Neural cell (in vitro differentiated cells): ENCODE data around the gene WFDC1. TPM values are rescaled to one million over a fixed set of nuclear protein-coding genes. Genes with fewer than 3 reads are reported as not detected.

Experiments
- H2AFZ ChIP-seq: fragments of 200-600, 300-800 bp; sonication (generic), shearing (Covaris generic); 2 replicates; pipeline ENCODE4 v1.6.0; 2014; ENCODE audit warnings: low read depth, mild to moderate bottlenecking, antibody characterized with exemption, low read length, moderate library complexity
- H3F3A ChIP-seq: fragments of 200-600 bp; shearing (Covaris generic); 2 replicates; pipeline ENCODE4 v1.6.1; 2016; ENCODE audit warnings: mild to moderate bottlenecking, moderate library complexity, mixed read lengths, antibody characterized with exemption, low read length; ENCODE audit not compliant: insufficient read depth, poor library complexity, severe bottlenecking
- H3K27ac ChIP-seq: fragments of 200-600, 300-800 bp; sonication (generic), shearing (Covaris generic); 2 replicates; pipeline ENCODE4 v1.5.1; 2014; ENCODE audit warnings: mild to moderate bottlenecking, low read length, moderate library complexity
- H3K27me3 ChIP-seq: fragments of 300-800, 200-600 bp; sonication (generic), shearing (Covaris generic); 2 replicates; pipeline ENCODE4 v1.6.0; 2014; ENCODE audit warnings: mild to moderate bottlenecking, low read depth, low read length, moderate library complexity; ENCODE audit not compliant: insufficient read depth
- H3K36me3 ChIP-seq: fragments of 300-800, 200-600 bp; sonication (generic), shearing (Covaris generic); 2 replicates; pipeline ENCODE4 v1.5.1; 2014; ENCODE audit warnings: mild to moderate bottlenecking, antibody characterized with exemption, low read length, moderate library complexity; ENCODE audit not compliant: insufficient read depth
- H3K4me2 ChIP-seq: fragments of 300-800, 200-600 bp; sonication (generic), shearing (Covaris generic); 2 replicates; pipeline ENCODE4 v1.6.0; 2014; ENCODE audit warnings: mild to moderate bottlenecking, low read length
- H3K4me3 ChIP-seq: fragments of 300-800, 200-600 bp; sonication (generic), shearing (Covaris generic); 2 replicates; pipeline ENCODE4 v1.5.1; 2014; ENCODE audit warnings: mild to moderate bottlenecking, low read length, moderate library complexity
- H3K79me2 ChIP-seq: fragments of 200-600 bp; shearing (Covaris generic); replicated peaks from 2 replicates; pipeline ENCODE4 v1.6.0; 2014; ENCODE audit warnings: mild to moderate bottlenecking, low read length, moderate library complexity; ENCODE audit not compliant: insufficient read depth
- H3K9ac ChIP-seq: fragments of 300-800, 200-600 bp; sonication (generic), shearing (Covaris generic); 2 replicates; pipeline ENCODE4 v1.6.1; 2016; ENCODE audit warnings: mild to moderate bottlenecking, low read length, mixed read lengths
- H3K9me2 ChIP-seq: fragments of 200-600 bp; shearing (Covaris generic); 2 replicates; pipeline ENCODE4 v1.6.1; 2016; ENCODE audit warnings: mild to moderate bottlenecking, low read length, mixed read lengths; ENCODE audit not compliant: insufficient read depth
- H3K9me3 ChIP-seq: fragments of 200-600, 300-800 bp; sonication (generic), shearing (Covaris generic); 2 replicates; pipeline ENCODE4 v1.6.1; 2016; ENCODE audit warnings: mild to moderate bottlenecking, mixed run types, low read length, moderate library complexity, mixed read lengths
- H4K20me1 ChIP-seq: fragments of 200-600 bp; shearing (Covaris generic); 2 replicates; pipeline ENCODE4 v1.6.1; 2016; ENCODE audit warnings: mild to moderate bottlenecking, mixed run types; ENCODE audit not compliant: insufficient read depth
- EP300 ChIP-seq: fragments of 450-650 bp; conservative IDR thresholded peaks from 2 replicates; pipeline ENCODE4 v1.6.1; 2014; ENCODE audit warnings: antibody characterized with exemption, mild to moderate bottlenecking, moderate library complexity; ENCODE audit not compliant: poor library complexity, severe bottlenecking
- EZH2 ChIP-seq: fragments of 200-600, 300-800 bp; shearing (Covaris generic), sonication (generic); IDR thresholded peaks from 2 replicates; pipeline ENCODE4 v1.6.1; 2014; ENCODE audit warnings: antibody characterized with exemption, low read length, borderline replicate concordance, mild to moderate bottlenecking; ENCODE audit not compliant: insufficient read depth, poor library complexity, severe bottlenecking
- MXI1 ChIP-seq: fragments of 450-650 bp; conservative IDR thresholded peaks from 2 replicates; pipeline ENCODE4 v1.6.1; 2014; ENCODE audit warnings: antibody characterized with exemption, mild to moderate bottlenecking; ENCODE audit not compliant: poor library complexity, severe bottlenecking
- POLR2AphosphoS5 ChIP-seq: IDR thresholded peaks from 2 replicates; pipeline ENCODE4 v1.6.1; 2012
- RAD21 ChIP-seq: fragments of 450-650 bp; conservative IDR thresholded peaks from 2 replicates; pipeline ENCODE4 v1.6.1; 2014; ENCODE audit warnings: antibody characterized with exemption, mild to moderate bottlenecking, moderate library complexity
- SMC3 ChIP-seq: fragments of 450-650 bp; conservative IDR thresholded peaks from 2 replicates; pipeline ENCODE4 v1.6.1; 2014; ENCODE audit warnings: antibody characterized with exemption, mild to moderate bottlenecking, moderate library complexity; ENCODE audit not compliant: poor library complexity
- TAF1 ChIP-seq: IDR thresholded peaks from 2 replicates; pipeline ENCODE4 v1.6.1; 2012; ENCODE audit warnings: low read depth
- polyA plus RNA-seq: library from polyadenylated mRNA; depleted of rRNA; stranded (reverse); fragments of >200 nt; gene quantifications from 2 replicates; pipeline ENCODE4 v1.2.3, GENCODE V29; 2014
- TF ChIP-seq, protein P1 (sequence below): fragments of 450-650 bp; IDR thresholded peaks from 2 replicates; pipeline ENCODE4 v1.5.1; 2014; ENCODE audit warnings: antibody characterized with exemption, mild to moderate bottlenecking, moderate library complexity; ENCODE audit not compliant: poor library complexity, severe bottlenecking
- TF ChIP-seq, protein P2 (sequence below): IDR thresholded peaks from 2 replicates; pipeline ENCODE4 v1.6.1; 2012; ENCODE audit warnings: borderline replicate concordance

Gene WFDC1
- polyA plus RNA-seq, 1 donor from 2014 or later, result not detected

DNA sequence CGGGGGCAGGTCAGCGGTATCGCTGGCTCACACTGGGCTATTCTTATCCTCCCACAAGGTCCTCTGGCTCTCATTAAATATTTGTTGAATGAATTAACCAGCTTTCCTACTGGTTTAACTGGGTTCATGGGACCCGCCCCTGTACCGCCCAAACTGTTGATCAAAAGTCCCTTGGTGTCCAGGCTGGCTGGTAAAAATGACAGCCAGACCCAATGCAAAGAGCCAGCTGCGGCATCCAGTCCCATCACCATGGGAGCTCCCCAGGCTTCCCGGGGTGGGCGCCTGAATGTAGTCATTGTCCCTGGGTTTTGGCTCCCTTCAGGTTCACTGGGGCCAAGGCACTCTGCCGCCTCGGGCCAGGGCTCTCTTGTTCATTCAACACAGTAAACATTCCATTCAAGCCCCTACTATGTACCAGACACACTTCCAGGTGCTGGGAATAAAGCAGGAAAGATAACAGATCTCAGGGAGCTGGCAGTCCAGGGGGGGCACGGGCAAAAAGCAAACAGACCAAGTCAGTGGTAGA is 62.0 kb downstream of the WFDC1 start:
- no peak overlapping the region for H3K9ac ChIP-seq
- no peaks in the 10 kb centered on the region for H3F3A ChIP-seq
- no peaks in the 10 kb centered on the region for H3K9me3 ChIP-seq
- no peak overlapping the region for H3K27ac ChIP-seq
- no peaks in the 10 kb centered on the region for H3K27me3 ChIP-seq
- no peaks in the 10 kb centered on the region for H3K79me2 ChIP-seq
- no peaks in the 10 kb centered on the region for H3K9me2 ChIP-seq
- no peaks in the 10 kb centered on the region for H4K20me1 ChIP-seq
- TF ChIP-seq EP300, result no peak
- TF ChIP-seq TAF1, result no peak
- no peak for TF ChIP-seq POLR2AphosphoS5
- no peak for TF ChIP-seq MXI1
- TF ChIP-seq, protein P1, sequence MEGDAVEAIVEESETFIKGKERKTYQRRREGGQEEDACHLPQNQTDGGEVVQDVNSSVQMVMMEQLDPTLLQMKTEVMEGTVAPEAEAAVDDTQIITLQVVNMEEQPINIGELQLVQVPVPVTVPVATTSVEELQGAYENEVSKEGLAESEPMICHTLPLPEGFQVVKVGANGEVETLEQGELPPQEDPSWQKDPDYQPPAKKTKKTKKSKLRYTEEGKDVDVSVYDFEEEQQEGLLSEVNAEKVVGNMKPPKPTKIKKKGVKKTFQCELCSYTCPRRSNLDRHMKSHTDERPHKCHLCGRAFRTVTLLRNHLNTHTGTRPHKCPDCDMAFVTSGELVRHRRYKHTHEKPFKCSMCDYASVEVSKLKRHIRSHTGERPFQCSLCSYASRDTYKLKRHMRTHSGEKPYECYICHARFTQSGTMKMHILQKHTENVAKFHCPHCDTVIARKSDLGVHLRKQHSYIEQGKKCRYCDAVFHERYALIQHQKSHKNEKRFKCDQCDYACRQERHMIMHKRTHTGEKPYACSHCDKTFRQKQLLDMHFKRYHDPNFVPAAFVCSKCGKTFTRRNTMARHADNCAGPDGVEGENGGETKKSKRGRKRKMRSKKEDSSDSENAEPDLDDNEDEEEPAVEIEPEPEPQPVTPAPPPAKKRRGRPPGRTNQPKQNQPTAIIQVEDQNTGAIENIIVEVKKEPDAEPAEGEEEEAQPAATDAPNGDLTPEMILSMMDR, result no peak
- TF ChIP-seq RAD21, result no peak
- TF ChIP-seq SMC3, result no peak
- TF ChIP-seq, protein P2, sequence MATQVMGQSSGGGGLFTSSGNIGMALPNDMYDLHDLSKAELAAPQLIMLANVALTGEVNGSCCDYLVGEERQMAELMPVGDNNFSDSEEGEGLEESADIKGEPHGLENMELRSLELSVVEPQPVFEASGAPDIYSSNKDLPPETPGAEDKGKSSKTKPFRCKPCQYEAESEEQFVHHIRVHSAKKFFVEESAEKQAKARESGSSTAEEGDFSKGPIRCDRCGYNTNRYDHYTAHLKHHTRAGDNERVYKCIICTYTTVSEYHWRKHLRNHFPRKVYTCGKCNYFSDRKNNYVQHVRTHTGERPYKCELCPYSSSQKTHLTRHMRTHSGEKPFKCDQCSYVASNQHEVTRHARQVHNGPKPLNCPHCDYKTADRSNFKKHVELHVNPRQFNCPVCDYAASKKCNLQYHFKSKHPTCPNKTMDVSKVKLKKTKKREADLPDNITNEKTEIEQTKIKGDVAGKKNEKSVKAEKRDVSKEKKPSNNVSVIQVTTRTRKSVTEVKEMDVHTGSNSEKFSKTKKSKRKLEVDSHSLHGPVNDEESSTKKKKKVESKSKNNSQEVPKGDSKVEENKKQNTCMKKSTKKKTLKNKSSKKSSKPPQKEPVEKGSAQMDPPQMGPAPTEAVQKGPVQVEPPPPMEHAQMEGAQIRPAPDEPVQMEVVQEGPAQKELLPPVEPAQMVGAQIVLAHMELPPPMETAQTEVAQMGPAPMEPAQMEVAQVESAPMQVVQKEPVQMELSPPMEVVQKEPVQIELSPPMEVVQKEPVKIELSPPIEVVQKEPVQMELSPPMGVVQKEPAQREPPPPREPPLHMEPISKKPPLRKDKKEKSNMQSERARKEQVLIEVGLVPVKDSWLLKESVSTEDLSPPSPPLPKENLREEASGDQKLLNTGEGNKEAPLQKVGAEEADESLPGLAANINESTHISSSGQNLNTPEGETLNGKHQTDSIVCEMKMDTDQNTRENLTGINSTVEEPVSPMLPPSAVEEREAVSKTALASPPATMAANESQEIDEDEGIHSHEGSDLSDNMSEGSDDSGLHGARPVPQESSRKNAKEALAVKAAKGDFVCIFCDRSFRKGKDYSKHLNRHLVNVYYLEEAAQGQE, result no peak
- TF ChIP-seq EZH2, result no peak
- H3K4me3 ChIP-seq, result no peak overlapping the region
- H3K36me3 ChIP-seq, result no peaks in the 10 kb centered on the region
- H3K4me2 ChIP-seq, result no peak overlapping the region
- no peak overlapping the region for H2AFZ ChIP-seq

DNA sequence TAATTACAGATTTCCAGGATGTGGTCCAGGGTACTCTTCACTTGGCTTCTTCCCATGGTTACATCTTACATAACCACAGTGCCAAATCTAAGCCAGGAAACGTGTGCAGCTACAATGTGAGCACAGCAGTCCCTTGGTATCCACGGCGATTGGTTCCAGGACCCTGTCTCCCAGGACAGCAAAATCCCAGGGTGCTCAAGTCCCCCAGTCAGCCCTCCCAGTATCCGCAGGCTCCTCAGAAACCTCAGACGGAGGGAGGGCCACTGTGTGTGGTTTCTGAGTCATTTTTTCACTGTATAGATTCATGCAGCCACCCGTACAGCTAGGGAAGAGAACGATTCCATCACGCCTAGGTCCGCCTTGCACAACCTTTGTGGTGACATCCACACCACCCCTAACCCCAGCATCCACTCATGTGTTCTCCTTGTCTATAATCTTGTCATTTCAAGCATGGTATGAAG is 62.5 kb downstream of the WFDC1 start:
- no peak overlapping the region for H3K4me3 ChIP-seq
- H3K9ac ChIP-seq, result no peak overlapping the region
- no peaks in the 10 kb centered on the region for H3K27me3 ChIP-seq
- no peak overlapping the region for H3K4me2 ChIP-seq
- H3K36me3 ChIP-seq, result no peaks in the 10 kb centered on the region
- H3F3A ChIP-seq, result no peaks in the 10 kb centered on the region
- H3K9me2 ChIP-seq, result no peaks in the 10 kb centered on the region
- H3K79me2 ChIP-seq, result no peaks in the 10 kb centered on the region
- TF ChIP-seq RAD21 (no peak), EZH2 (no peak), EP300 (no peak), MXI1 (no peak), TAF1 (no peak), POLR2AphosphoS5 (no peak), SMC3 (no peak)
- TF ChIP-seq, protein P1, result no peak
- TF ChIP-seq, protein P2, result no peak
- H4K20me1 ChIP-seq, result no peaks in the 10 kb centered on the region
- H2AFZ ChIP-seq, result no peak overlapping the region
- H3K9me3 ChIP-seq, result no peaks in the 10 kb centered on the region
- H3K27ac ChIP-seq, result no peak overlapping the region
